Adipocyte (in vitro differentiated cells): ENCODE results near the gene ANTXR2.

Source experiments
- DNase-seq: peaks from one replicate; pipeline ENCODE4 v3.0.0-alpha.2; 2015; ENCODE audit warnings: low read depth
- H3K27me3 ChIP-seq: replicated peaks from 2 replicates; pipeline ENCODE4 v1.7.0; 2013; ENCODE audit warnings: mild to moderate bottlenecking, low read length, moderate library complexity; ENCODE audit not compliant: control insufficient read depth, insufficient read depth
- H3K36me3 ChIP-seq: 2 replicates; pipeline ENCODE4 v1.7.0; 2013; ENCODE audit warnings: low read length, mild to moderate bottlenecking, moderate library complexity; ENCODE audit not compliant: control insufficient read depth, insufficient read depth, severe bottlenecking
- H3K4me1 ChIP-seq: 2 replicates; pipeline ENCODE4 v1.7.0; 2013; ENCODE audit warnings: mild to moderate bottlenecking, low read length, moderate library complexity; ENCODE audit not compliant: control insufficient read depth, insufficient read depth
- H3K4me3 ChIP-seq: 2 replicates; pipeline ENCODE4 v1.7.0; 2013; ENCODE audit warnings: mild to moderate bottlenecking, low read length, moderate library complexity
- H3K9ac ChIP-seq: 2 replicates; pipeline ENCODE4 v1.7.0; 2013; ENCODE audit warnings: mild to moderate bottlenecking, low read length, moderate library complexity
- H3K9me3 ChIP-seq: 2 replicates; pipeline ENCODE4 v1.7.0; 2013; ENCODE audit warnings: mild to moderate bottlenecking, low read length, moderate library complexity; ENCODE audit not compliant: control insufficient read depth

The ANTXR2 gene

DNA sequence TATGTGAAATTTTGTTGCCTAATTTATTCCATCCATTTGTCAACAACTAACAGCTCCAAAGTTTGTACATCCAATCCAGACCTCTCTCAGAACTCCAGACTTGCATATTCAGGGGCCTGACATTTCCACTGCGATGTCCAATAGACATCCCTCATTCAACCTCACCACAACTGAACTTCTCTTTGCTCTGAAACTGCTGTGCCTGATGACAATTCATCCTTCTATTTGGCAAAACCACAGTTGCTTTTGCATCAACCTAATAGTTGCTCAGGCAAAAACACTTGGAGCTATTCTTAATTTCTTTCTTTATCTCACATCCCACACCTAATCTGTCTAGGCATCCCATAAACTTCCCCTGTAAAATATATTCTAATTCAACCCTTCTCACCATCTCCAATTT, 56.5 kb downstream of the ANTXR2 start:
- no peak for DNase-seq

DNA sequence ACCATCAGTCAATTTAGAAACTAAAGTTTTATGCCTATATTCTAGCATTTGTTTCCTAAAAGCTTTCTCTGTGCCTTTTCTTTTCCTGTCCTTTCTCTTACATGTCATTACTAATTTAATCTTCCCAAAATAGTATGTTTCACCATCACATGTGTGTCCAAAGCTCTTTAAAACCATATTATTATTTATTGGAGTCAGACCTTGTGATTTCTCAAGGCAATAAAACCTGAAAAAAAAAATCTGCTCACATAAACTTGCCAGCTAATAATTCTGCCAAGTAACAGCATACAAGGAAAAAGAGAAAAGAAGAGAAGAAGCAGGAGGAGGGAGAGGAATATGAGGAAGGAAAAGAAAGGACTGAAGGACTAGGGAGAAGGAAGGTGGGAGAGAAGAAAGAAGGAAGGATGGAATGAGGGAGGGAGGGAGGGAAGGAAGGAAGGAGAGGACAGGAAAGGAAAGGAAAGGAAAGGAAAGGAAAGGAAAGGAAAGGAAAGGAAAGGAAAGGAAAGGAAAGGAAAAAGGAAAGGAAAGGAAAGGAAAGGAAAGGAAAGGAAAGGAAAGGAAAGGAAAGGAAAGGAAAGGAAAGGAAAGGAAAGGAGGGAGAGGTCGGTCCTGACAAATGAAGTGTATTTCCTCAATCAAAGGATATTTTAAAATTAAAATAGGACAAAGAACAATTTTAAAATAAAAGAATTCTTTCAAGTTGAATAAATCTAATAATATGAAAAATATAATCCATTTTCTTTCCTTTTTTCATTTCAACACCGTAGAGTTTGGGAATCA, 57.4 kb downstream of the ANTXR2 start:
- Histone ChIP-seq H3K9ac (peak overlapping the region; percentile 48), H3K4me3 (no peak overlapping the region), H3K4me1 (peaks cover 66% of the 10 kb centered on the region), H3K27me3 (no peaks in the 10 kb centered on the region), H3K36me3 (peaks cover 52% of the 10 kb centered on the region), H3K9me3 (no peaks in the 10 kb centered on the region)
- no peak for DNase-seq

More for the DNA sequence above, 56.5 kb downstream of the ANTXR2 start:
- peak overlapping the region; percentile 48 for H3K9ac ChIP-seq
- no peak overlapping the region for H3K4me3 ChIP-seq
- H3K36me3 ChIP-seq = peaks cover 53% of the 10 kb centered on the region
- H3K27me3 ChIP-seq = no peaks in the 10 kb centered on the region
- H3K9me3 ChIP-seq = no peaks in the 10 kb centered on the region
- peaks cover 67% of the 10 kb centered on the region for H3K4me1 ChIP-seq

DNA sequence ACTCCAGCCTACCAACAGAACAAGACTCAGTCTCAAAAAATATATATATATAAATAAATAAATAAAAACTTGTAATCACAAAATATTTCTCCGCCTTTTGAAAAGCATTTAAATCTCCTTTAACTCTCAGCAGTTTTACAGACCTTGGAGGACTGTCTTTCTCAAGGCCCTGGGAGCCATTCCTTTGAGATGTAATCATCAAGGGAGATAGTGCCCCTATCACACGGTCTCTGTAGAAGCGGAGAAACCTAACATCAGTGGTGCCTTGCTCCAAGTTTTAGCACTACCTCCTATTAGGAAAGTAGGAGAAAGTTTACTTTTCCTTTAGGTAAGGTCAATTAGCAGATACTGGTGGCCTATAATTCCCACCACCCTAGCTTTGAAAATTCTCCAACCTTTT, 58.5 kb downstream of the ANTXR2 start:
- no peak overlapping the region for H3K4me3 ChIP-seq
- no peak for DNase-seq
- no peaks in the 10 kb centered on the region for H3K9me3 ChIP-seq
- H3K36me3 ChIP-seq = peaks cover 46% of the 10 kb centered on the region
- H3K9ac ChIP-seq = no peak overlapping the region
- peaks cover 70% of the 10 kb centered on the region for H3K4me1 ChIP-seq
- no peaks in the 10 kb centered on the region for H3K27me3 ChIP-seq

DNA sequence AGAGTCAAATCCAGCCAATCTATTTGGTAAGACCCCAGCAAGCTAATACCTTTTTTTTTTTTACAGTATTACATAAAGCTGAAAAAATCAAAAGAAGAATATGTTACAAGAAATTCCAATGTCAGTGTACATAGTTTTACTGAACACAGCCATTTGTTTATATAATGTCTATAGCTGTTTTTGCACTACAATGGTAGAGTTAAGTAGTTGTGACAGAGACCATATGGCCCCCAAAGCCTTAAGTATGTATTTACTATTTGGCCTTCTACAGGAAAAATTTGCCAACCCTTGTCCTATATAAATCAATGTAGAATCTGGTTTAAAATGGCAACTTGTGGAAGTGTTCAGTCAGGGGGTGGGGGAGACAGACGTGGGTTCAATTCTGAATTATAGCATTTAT, 60.7 kb downstream of the ANTXR2 start:
- H3K9ac ChIP-seq = peak overlapping the region; percentile 83
- peaks cover 61% of the 10 kb centered on the region for H3K4me1 ChIP-seq
- no peaks in the 10 kb centered on the region for H3K9me3 ChIP-seq
- no peaks in the 10 kb centered on the region for H3K27me3 ChIP-seq
- peak; percentile 59 for DNase-seq
- H3K36me3 ChIP-seq = peaks cover 50% of the 10 kb centered on the region
- peak overlapping the region; percentile 74 for H3K4me3 ChIP-seq

DNA sequence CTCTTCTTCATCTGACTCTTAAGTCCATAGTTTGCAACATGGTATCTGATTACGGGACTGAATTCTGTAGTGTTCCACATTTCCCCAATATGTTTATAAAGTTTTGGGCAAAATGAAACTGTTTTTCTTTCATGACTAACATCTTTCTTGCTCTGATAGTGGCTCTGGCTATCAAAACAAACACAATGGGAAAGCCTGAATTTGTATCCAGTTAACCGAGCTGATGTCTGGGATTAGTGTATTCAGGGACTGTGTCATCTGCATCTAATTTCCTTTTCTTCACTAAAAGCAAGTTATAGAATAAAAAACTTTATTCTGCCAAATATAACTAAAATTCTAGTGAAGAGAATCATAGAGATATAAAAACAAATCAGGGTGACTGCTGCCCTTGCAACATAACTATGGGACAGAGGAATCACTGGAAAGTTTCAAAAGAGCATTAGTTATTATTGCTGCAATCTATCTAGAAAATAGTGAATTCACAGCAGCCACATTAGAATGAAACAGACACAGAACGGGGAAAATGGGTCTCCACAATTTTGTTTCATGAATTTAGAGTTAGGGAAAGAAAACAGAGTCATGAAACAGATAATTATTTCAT, 61.3 kb downstream of the ANTXR2 start:
- peak overlapping the region; percentile 74 for H3K4me3 ChIP-seq
- H3K36me3 ChIP-seq = peaks cover 54% of the 10 kb centered on the region
- no peaks in the 10 kb centered on the region for H3K27me3 ChIP-seq
- DNase-seq = peak; percentile 83
- H3K4me1 ChIP-seq = peaks cover 60% of the 10 kb centered on the region
- H3K9ac ChIP-seq = peak overlapping the region; percentile 83
- H3K9me3 ChIP-seq = no peaks in the 10 kb centered on the region

GRCh38 chr4:80010316-80010715, 62.7 kb downstream of the ANTXR2 start:
- no peaks in the 10 kb centered on the region for H3K9me3 ChIP-seq
- no peak for DNase-seq
- peaks cover 59% of the 10 kb centered on the region for H3K4me1 ChIP-seq
- peaks cover 64% of the 10 kb centered on the region for H3K36me3 ChIP-seq
- H3K27me3 ChIP-seq = no peaks in the 10 kb centered on the region
- H3K9ac ChIP-seq = no peak overlapping the region
- no peak overlapping the region for H3K4me3 ChIP-seq

GRCh38 chr4:80009806-80010205, 63.2 kb downstream of the ANTXR2 start:
- no peak overlapping the region for H3K4me3 ChIP-seq
- H3K4me1 ChIP-seq = peaks cover 54% of the 10 kb centered on the region
- H3K9me3 ChIP-seq = no peaks in the 10 kb centered on the region
- DNase-seq = no peak
- H3K27me3 ChIP-seq = no peaks in the 10 kb centered on the region
- H3K36me3 ChIP-seq = peaks cover 65% of the 10 kb centered on the region
- H3K9ac ChIP-seq = no peak overlapping the region

DNA sequence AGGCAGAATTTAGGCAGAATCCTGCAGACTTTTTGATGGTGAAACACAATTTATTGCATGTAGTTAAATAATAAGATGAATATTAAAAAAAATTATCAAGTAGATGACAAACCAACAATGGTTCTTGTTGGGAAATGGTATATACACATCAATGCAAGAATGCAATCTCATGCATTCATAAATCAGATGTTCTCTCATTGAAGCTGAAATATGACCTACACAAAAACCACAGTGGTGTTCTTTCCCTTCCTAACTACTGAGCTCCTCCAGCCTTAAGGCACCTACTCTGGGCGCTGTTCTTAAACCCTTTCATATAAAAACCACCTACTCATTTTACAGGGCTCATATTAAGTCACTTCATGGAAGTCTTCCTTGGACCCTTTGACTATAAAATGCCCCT, 64.1 kb downstream of the ANTXR2 start:
- peaks cover 68% of the 10 kb centered on the region for H3K36me3 ChIP-seq
- H3K4me1 ChIP-seq = peaks cover 52% of the 10 kb centered on the region
- no peak overlapping the region for H3K9ac ChIP-seq
- H3K27me3 ChIP-seq = no peaks in the 10 kb centered on the region
- DNase-seq = no peak
- H3K4me3 ChIP-seq = no peak overlapping the region
- peaks cover 5% of the 10 kb centered on the region for H3K9me3 ChIP-seq

DNA sequence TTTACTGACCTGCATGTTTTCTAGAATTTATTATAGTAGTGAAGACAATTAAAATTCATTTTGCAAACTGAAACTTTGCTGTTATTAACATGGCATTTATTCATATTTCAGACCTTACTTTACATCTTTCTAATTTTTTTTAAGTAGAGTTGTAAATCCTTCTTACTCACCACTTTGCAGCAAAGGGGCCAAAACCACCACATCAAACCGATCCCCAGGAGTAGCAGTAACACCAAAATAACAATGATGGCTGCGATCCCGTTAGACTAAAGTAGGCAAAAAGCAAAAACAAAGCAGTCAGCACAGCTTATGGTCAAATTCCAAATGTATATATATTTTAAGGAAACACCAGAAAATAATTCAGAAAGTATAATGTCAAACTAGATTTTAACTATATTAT, 64.7 kb downstream of the ANTXR2 start:
- no peak overlapping the region for H3K9ac ChIP-seq
- no peak overlapping the region for H3K4me3 ChIP-seq
- peaks cover 5% of the 10 kb centered on the region for H3K9me3 ChIP-seq
- DNase-seq = no peak
- peaks cover 62% of the 10 kb centered on the region for H3K36me3 ChIP-seq
- H3K27me3 ChIP-seq = no peaks in the 10 kb centered on the region
- peaks cover 52% of the 10 kb centered on the region for H3K4me1 ChIP-seq

DNA sequence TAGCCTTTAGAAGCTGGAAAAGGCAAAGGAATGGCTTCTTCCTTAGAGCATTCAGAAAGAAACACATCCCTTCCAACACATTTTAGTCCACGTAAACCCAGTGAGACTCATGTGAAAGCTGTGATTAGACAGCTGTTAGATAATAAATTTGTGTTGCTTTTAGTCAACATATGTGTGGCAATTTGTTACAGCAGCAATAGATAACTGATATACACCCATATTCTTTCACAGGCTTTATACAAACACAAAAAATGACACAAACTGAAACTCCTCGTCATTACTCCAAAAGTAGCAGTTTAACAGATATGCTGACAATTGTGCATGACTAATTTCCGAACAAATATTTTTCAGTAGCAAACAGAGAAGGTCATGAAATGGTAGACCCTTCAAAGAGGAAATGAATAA, 65.3 kb downstream of the ANTXR2 start:
- Histone ChIP-seq H3K9ac (no peak overlapping the region), H3K4me1 (peaks cover 47% of the 10 kb centered on the region), H3K9me3 (peaks cover 5% of the 10 kb centered on the region), H3K4me3 (no peak overlapping the region), H3K36me3 (peaks cover 57% of the 10 kb centered on the region), H3K27me3 (no peaks in the 10 kb centered on the region)
- DNase-seq = no peak

GRCh38 chr4:80006935-80007744, 65.9 kb downstream of the ANTXR2 start:
- Histone ChIP-seq H3K9ac (no peak overlapping the region), H3K4me1 (peaks cover 40% of the 10 kb centered on the region)
- DNase-seq = peak; percentile 61

More at GRCh38 chr4:80006935-80007744, 65.9 kb downstream of the ANTXR2 start:
- peaks cover 5% of the 10 kb centered on the region for H3K9me3 ChIP-seq
- H3K4me3 ChIP-seq = no peak overlapping the region
- H3K36me3 ChIP-seq = peaks cover 57% of the 10 kb centered on the region
- no peaks in the 10 kb centered on the region for H3K27me3 ChIP-seq
